Astrocyte of the cerebellum (primary cell): Measurements from ENCODE around the gene PCLO.
A peak's percentile ranks its signal among the peaks of the same experiment; 100 is the strongest.
"Not testable (repeated sequence)": the region's sequence is repeated elsewhere in the genome, so short reads cannot be mapped to it uniquely, and the experiment has no call there.

Experiments
- DNase-seq: peaks from one replicate; pipeline ENCODE4 v3.0.0-alpha.2; 2011; ENCODE audit warnings: low read depth
- H3K4me3 ChIP-seq: 2 replicates; pipeline ENCODE4 v1.5.1; 2011; ENCODE audit warnings: mild to moderate bottlenecking, low read depth, low read length, moderate library complexity
- CTCF ChIP-seq: IDR thresholded peaks from 2 replicates; pipeline ENCODE4 v1.5.1; 2012; ENCODE audit warnings: low read length, low read depth, moderate library complexity, mild to moderate bottlenecking; ENCODE audit errors: missing control alignments
- in situ Hi-C: cut with HindIII; loops from 2 replicates; pipeline ENCODE4 v1.10.0; 2017; ENCODE audit warnings: low sequenced_read_pairs

Gene PCLO

GRCh38 chr7:83105948-83106347 lies 56.7 kb downstream of the PCLO start:
- TF ChIP-seq CTCF: no peak
- DNase-seq: no peak
- in situ Hi-C loops: no loop called here
- H3K4me3 ChIP-seq: no peak overlapping the region

GRCh38 chr7:83105063-83105462 lies 57.6 kb downstream of the PCLO start:
- DNase-seq: no peak
- in situ Hi-C loops: no loop called here
- TF ChIP-seq CTCF: no peak
- H3K4me3 ChIP-seq: no peak overlapping the region

GRCh38 chr7:83101530-83101929 lies 61.2 kb downstream of the PCLO start:
- no peak for TF ChIP-seq CTCF
- no peak for DNase-seq
- no peak overlapping the region for H3K4me3 ChIP-seq
- in situ Hi-C loops: no loop called here

- no peak for DNase-seq
- TF ChIP-seq CTCF: no peak
- in situ Hi-C loops: no loop called here
- H3K4me3 ChIP-seq: no peak overlapping the region
These were observed 66.6 kb downstream of the PCLO start for GRCh38 chr7:83096065-83096580.

GRCh38 chr7:83085299-83085698 lies 77.4 kb downstream of the PCLO start:
- in situ Hi-C loops: no loop called here
- no peak for DNase-seq
- no peak overlapping the region for H3K4me3 ChIP-seq
- no peak for TF ChIP-seq CTCF

GRCh38 chr7:83079879-83080278 lies 82.8 kb downstream of the PCLO start:
- DNase-seq, in situ Hi-C loops, H3K4me3 ChIP-seq: not testable (repeated sequence)

GRCh38 chr7:83077328-83077727 lies 85.4 kb downstream of the PCLO start:
- in situ Hi-C loops: no loop called here
- no peak for TF ChIP-seq CTCF
- H3K4me3 ChIP-seq: no peak overlapping the region
- DNase-seq: peak; percentile 26
